ENCODE data around the gene CYLD. TPM values are rescaled to one million over a fixed set of nuclear protein-coding genes. Genes with fewer than 3 reads are reported as not detected.

Gene CYLD
- polyA plus RNA-seq, 1 donor from 2014 or later, result 27.6 TPM

DNA sequence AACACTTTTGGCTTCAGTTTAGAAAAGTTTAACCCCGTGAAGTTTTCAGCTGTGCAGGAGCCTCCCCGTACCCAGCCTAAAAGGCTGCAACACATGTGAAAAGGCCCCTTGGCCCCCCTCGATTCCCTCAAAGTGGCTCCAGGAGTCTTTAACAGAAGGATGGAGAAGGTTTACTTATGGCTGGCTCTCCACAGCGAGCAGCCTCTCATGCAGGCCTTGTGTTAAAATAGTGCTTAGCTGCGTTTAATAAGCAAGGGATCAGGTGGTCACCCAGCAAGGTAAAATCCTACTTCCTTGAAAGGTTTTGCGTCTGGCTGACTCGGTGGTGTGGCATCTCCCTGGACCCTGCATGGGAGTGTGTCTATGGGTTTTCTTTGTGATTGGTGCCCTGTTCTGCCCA lies 8.4 kb upstream of the CYLD start:
- no peaks in the 10 kb centered on the region for H3K9me3 ChIP-seq (ENCODE audit: low read length)
- H3K4me3 ChIP-seq (ENCODE audit: low read length), result no peak overlapping the region

DNA sequence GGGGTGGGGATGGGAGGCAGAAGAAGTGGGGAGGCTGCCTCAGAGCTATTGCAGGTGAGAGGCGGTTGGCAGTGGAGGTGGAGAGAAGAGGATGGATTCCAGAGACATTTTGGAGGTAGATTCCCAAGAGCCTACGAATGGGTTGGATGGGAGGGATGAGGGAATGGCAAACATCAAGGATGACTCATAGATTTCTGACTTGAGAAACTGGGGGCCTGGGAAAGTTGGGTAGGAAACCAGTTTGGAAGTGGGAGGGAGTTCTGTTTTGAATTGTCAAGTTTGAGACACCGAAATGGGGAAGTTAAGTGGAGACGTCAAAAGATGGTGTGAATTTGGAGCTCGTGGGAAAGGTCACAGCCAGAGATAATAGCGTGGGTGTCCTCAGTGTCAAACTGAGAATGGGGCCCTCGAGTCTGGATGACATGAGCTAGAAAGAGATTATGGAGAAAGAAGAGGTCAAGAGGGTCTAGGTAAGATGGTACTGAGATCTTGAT lies 6.2 kb upstream of the CYLD start:
- Histone ChIP-seq H2AFZ (ENCODE audit: low read depth, low read length) (no peak overlapping the region), H3K27me3 (ENCODE audit: insufficient read depth, low read depth, low read length) (no peaks in the 10 kb centered on the region), H4K20me1 (ENCODE audit: insufficient read depth) (no peaks in the 10 kb centered on the region), H3K9ac (ENCODE audit: low read length) (no peak overlapping the region), H3F3A (ENCODE audit: insufficient read depth, low read length, poor library complexity, severe bottlenecking) (no peaks in the 10 kb centered on the region), H3K79me2 (replicated peaks; ENCODE audit: insufficient read depth, low read length) (no peaks in the 10 kb centered on the region), H3K27ac (ENCODE audit: low read length) (no peak overlapping the region), H3K9me3 (ENCODE audit: low read length) (no peaks in the 10 kb centered on the region), H3K4me3 (ENCODE audit: low read length) (no peak overlapping the region), H3K9me2 (ENCODE audit: insufficient read depth, low read length) (no peaks in the 10 kb centered on the region), H3K36me3 (ENCODE audit: insufficient read depth, low read length) (no peaks in the 10 kb centered on the region), H3K4me2 (ENCODE audit: low read length) (no peak overlapping the region)
- no peak for TF ChIP-seq RAD21 (conservative IDR thresholded peaks at IDR 0.05)
- no peak for TF ChIP-seq TAF1 (IDR thresholded peaks at IDR 0.05; ENCODE audit: low read depth)
- no peak for TF ChIP-seq MXI1 (conservative IDR thresholded peaks at IDR 0.05; ENCODE audit: poor library complexity, severe bottlenecking)
- no peak for TF ChIP-seq EP300 (conservative IDR thresholded peaks at IDR 0.05; ENCODE audit: poor library complexity, severe bottlenecking)
- TF ChIP-seq CTCF (IDR thresholded peaks at IDR 0.05; ENCODE audit: poor library complexity, severe bottlenecking), result no peak
- no peak for TF ChIP-seq REST (IDR thresholded peaks at IDR 0.05; ENCODE audit: borderline replicate concordance)
- TF ChIP-seq POLR2AphosphoS5 (IDR thresholded peaks at IDR 0.05), result no peak
- no peak for TF ChIP-seq SMC3 (conservative IDR thresholded peaks at IDR 0.05; ENCODE audit: poor library complexity)
- no peak for TF ChIP-seq EZH2 (IDR thresholded peaks at IDR 0.05; ENCODE audit: borderline replicate concordance, insufficient read depth, low read length, poor library complexity, severe bottlenecking)

More for the DNA sequence above, 8.4 kb upstream of the CYLD start:
- no peaks in the 10 kb centered on the region for H3K27me3 ChIP-seq (ENCODE audit: insufficient read depth, low read depth, low read length)
- no peak for TF ChIP-seq TAF1 (IDR thresholded peaks at IDR 0.05; ENCODE audit: low read depth)
- TF ChIP-seq POLR2AphosphoS5 (IDR thresholded peaks at IDR 0.05), result no peak
- TF ChIP-seq SMC3 (conservative IDR thresholded peaks at IDR 0.05; ENCODE audit: poor library complexity), result no peak
- no peak overlapping the region for H3K27ac ChIP-seq (ENCODE audit: low read length)
- H4K20me1 ChIP-seq (ENCODE audit: insufficient read depth), result no peaks in the 10 kb centered on the region
- H3K79me2 ChIP-seq (replicated peaks; ENCODE audit: insufficient read depth, low read length), result no peaks in the 10 kb centered on the region
- H3K9me2 ChIP-seq (ENCODE audit: insufficient read depth, low read length), result no peaks in the 10 kb centered on the region
- H2AFZ ChIP-seq (ENCODE audit: low read depth, low read length), result no peak overlapping the region
- no peak overlapping the region for H3K4me2 ChIP-seq (ENCODE audit: low read length)
- no peak overlapping the region for H3K9ac ChIP-seq (ENCODE audit: low read length)
- H3F3A ChIP-seq (ENCODE audit: insufficient read depth, low read length, poor library complexity, severe bottlenecking), result no peaks in the 10 kb centered on the region
- H3K36me3 ChIP-seq (ENCODE audit: insufficient read depth, low read length), result no peaks in the 10 kb centered on the region

All from neural cell (in vitro differentiated cells).